ENCODE measurements around the gene VAV2. TPM values are rescaled to one million over a fixed set of nuclear protein-coding genes. Genes with fewer than 3 reads are reported as not detected.

Gene VAV2
- total RNA-seq, 1 experiment from 2014 or later: 3.5 TPM

DNA sequence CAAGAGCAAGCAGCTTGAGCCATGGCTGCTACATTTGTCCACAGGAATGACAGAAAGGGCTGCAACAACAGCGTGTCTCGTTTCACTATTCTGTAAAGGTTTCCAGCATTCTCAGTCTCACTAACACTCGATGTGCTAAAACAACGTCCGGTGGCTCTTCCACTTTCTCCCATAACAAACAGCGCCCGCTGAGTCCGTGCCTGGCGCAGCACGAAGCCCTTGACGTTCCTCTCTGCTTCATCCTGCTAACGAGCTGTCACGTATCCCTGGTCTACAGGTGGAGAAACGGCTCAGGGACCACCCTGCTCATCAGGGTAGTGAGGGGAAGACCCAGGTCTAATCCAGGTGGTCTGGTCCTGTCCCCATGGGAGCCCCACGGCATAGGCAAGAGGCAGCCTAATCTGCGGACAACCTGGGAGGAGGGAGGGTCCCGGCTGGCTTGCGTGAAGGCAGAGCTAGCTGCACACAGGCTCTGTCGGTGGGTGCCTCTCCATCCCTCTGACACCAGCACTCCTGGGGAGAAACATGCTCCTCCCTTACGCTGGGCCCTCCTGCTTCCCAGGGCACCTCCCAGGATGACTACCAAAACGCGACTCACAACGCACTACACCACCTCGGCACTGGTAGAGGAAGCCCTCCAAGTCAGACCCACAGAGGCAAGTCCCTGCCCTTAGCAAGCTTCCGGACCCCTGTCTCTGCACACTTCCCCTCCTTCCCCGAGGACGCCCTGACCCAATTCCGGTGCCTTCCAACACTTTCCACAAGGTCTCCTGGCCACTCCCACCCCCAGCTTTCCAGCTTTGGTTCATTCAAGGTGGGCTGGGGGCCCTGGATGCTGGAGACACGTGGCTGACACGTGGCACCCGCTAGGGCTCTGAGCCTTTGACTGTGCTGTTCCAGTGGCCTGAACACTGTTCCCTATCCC is 43.3 kb downstream of the VAV2 start:
- Histone ChIP-seq H3K9me2 (replicated peaks; ENCODE audit: insufficient read depth, low read length) (no peaks in the 10 kb centered on the region), H3K4me3 (ENCODE audit: low read length) (no peak overlapping the region), H3K4me1 (ENCODE audit: low read length) (peaks cover 33% of the 10 kb centered on the region), H3K9ac (ENCODE audit: low read length) (no peak overlapping the region), H3K79me2 (ENCODE audit: low read length) (no peaks in the 10 kb centered on the region), H2AFZ (ENCODE audit: low read length) (no peak overlapping the region), H3K27me3 (ENCODE audit: low read length) (no peaks in the 10 kb centered on the region), H3K4me2 (ENCODE audit: low read depth, low read length, poor library complexity, severe bottlenecking) (no peak overlapping the region), H3K27ac (ENCODE audit: low read length) (no peak overlapping the region), H4K20me1 (ENCODE audit: insufficient read depth, low read depth, low read length) (peaks cover 42% of the 10 kb centered on the region), H3K9me3 (ENCODE audit: low read length) (no peaks in the 10 kb centered on the region), H3K36me3 (ENCODE audit: insufficient read depth, low read length) (no peaks in the 10 kb centered on the region)
- no peak for DNase-seq

- Histone ChIP-seq H3K36me3 (ENCODE audit: insufficient read depth, low read length) (no peaks in the 10 kb centered on the region), H3K9me2 (replicated peaks; ENCODE audit: insufficient read depth, low read length) (no peaks in the 10 kb centered on the region), H3K27me3 (ENCODE audit: low read length) (no peaks in the 10 kb centered on the region), H4K20me1 (ENCODE audit: insufficient read depth, low read depth, low read length) (peaks cover 39% of the 10 kb centered on the region), H3K79me2 (ENCODE audit: low read length) (no peaks in the 10 kb centered on the region), H3K4me1 (ENCODE audit: low read length) (peaks cover 33% of the 10 kb centered on the region), H3K9me3 (ENCODE audit: low read length) (no peaks in the 10 kb centered on the region), H2AFZ (ENCODE audit: low read length) (no peak overlapping the region), H3K27ac (ENCODE audit: low read length) (no peak overlapping the region), H3K4me2 (ENCODE audit: low read depth, low read length, poor library complexity, severe bottlenecking) (no peak overlapping the region), H3K4me3 (ENCODE audit: low read length) (no peak overlapping the region), H3K9ac (ENCODE audit: low read length) (no peak overlapping the region)
- DNase-seq: no peak
These were observed 44.0 kb downstream of the VAV2 start for GRCh38 chr9:133948131-133948530.

DNA sequence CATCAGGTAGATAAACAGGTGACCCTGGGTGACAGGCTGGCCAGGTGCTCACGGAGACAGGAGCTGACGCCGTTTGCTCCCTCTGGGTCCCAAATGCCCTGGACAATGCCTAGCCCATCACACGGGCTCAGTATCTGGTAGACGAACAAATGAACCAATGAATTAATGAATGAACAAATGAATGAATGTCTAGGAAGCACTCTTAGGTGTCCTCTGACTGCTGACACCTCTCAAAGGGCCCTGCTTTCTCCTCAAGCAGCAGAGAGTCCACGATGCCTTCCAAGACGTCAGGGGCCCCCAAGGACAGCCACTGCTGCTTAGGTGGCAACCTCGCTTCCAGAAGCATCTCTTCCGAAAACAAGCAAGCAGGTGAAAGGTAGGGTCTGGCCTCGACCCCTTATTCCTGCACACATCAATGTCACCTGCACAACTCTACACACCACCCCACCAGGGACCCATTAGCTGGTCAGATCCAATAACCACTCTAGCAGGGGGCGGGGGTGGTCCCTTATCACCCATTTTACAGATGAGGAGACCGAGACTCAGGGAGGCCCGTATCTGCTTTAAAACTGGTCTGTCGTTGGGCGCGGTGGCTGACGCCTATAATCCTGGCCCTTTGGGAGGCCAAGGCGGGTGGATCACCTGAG is 45.2 kb downstream of the VAV2 start:
- Histone ChIP-seq H4K20me1 (ENCODE audit: insufficient read depth, low read depth, low read length) (peaks cover 47% of the 10 kb centered on the region), H3K4me1 (ENCODE audit: low read length) (peaks cover 33% of the 10 kb centered on the region)

DNA sequence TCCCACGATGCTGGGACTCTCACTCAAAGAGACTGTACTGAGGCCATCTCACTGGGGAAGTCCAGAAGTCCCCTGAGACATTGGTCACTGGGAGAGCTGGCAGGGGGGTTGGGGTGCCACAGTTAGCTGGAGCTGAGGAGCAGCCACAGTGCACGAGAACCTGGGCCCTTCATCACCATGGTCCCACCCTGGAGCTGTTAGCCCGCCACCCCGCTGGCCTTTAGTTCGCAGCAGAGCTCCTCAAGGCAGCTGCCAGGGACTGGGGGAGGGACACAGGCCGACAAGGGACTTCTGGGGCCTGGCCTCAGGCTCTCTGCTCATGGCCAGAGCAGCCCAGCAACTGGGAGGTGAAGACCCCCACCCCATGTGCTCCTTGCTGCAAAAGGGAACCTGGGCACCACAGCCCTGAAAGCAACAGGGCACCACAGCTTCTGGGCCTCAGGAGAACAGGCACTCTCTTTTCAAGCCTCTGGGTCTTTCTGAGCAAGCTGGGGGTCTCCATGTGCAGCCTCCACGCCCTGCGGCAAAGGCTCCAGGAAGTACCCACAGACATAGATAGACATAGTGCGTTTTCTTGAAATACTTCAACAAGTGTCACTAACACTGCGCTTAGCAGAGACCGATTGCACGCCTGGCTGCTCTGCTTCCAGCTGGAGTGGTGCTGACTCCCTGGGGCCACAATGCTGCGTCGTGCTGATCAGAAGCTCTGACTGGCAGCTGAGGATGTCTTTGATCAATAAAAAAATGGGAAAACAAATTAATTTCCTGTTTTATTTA is 46.0 kb downstream of the VAV2 start:
- no peaks in the 10 kb centered on the region for H3K79me2 ChIP-seq (ENCODE audit: low read length)
- H3K9me3 ChIP-seq (ENCODE audit: low read length): no peaks in the 10 kb centered on the region
- no peaks in the 10 kb centered on the region for H3K27me3 ChIP-seq (ENCODE audit: low read length)
- H3K4me1 ChIP-seq (ENCODE audit: low read length): peaks cover 33% of the 10 kb centered on the region
- H3K9ac ChIP-seq (ENCODE audit: low read length): peak overlapping the region; percentile 58
- H3K9me2 ChIP-seq (replicated peaks; ENCODE audit: insufficient read depth, low read length): no peaks in the 10 kb centered on the region
- H3K4me3 ChIP-seq (ENCODE audit: low read length): peak overlapping the region; percentile 55
- peak; percentile 93 for DNase-seq
- peak overlapping the region; percentile 77 for H3K4me2 ChIP-seq (ENCODE audit: low read depth, low read length, poor library complexity, severe bottlenecking)
- peaks cover 43% of the 10 kb centered on the region for H4K20me1 ChIP-seq (ENCODE audit: insufficient read depth, low read depth, low read length)
- no peaks in the 10 kb centered on the region for H3K36me3 ChIP-seq (ENCODE audit: insufficient read depth, low read length)
- no peak overlapping the region for H2AFZ ChIP-seq (ENCODE audit: low read length)
- H3K27ac ChIP-seq (ENCODE audit: low read length): peak overlapping the region; percentile 85

More for the DNA sequence above, 45.2 kb downstream of the VAV2 start:
- no peaks in the 10 kb centered on the region for H3K79me2 ChIP-seq (ENCODE audit: low read length)
- H3K9ac ChIP-seq (ENCODE audit: low read length): no peak overlapping the region
- no peak for DNase-seq
- H3K36me3 ChIP-seq (ENCODE audit: insufficient read depth, low read length): no peaks in the 10 kb centered on the region
- H2AFZ ChIP-seq (ENCODE audit: low read length): no peak overlapping the region
- peak overlapping the region; percentile 85 for H3K27ac ChIP-seq (ENCODE audit: low read length)
- no peaks in the 10 kb centered on the region for H3K9me3 ChIP-seq (ENCODE audit: low read length)
- H3K9me2 ChIP-seq (replicated peaks; ENCODE audit: insufficient read depth, low read length): no peaks in the 10 kb centered on the region
- peak overlapping the region; percentile 55; the same call in 1 of the 2 replicates for H3K4me3 ChIP-seq (ENCODE audit: low read length)
- peak overlapping the region; percentile 77 for H3K4me2 ChIP-seq (ENCODE audit: low read depth, low read length, poor library complexity, severe bottlenecking)
- no peaks in the 10 kb centered on the region for H3K27me3 ChIP-seq (ENCODE audit: low read length)

- Histone ChIP-seq H3K4me2 (ENCODE audit: low read depth, low read length, poor library complexity, severe bottlenecking) (peak overlapping the region; percentile 77), H3K9me2 (replicated peaks; ENCODE audit: insufficient read depth, low read length) (no peaks in the 10 kb centered on the region), H3K9ac (ENCODE audit: low read length) (peak overlapping the region; percentile 58), H3K27me3 (ENCODE audit: low read length) (no peaks in the 10 kb centered on the region), H3K27ac (ENCODE audit: low read length) (peak overlapping the region; percentile 85; the same call in 1 of the 2 replicates), H4K20me1 (ENCODE audit: insufficient read depth, low read depth, low read length) (peaks cover 43% of the 10 kb centered on the region), H3K4me3 (ENCODE audit: low read length) (peak overlapping the region; percentile 55; the same call in 1 of the 2 replicates), H3K9me3 (ENCODE audit: low read length) (no peaks in the 10 kb centered on the region), H3K36me3 (ENCODE audit: insufficient read depth, low read length) (no peaks in the 10 kb centered on the region), H2AFZ (ENCODE audit: low read length) (no peak overlapping the region), H3K79me2 (ENCODE audit: low read length) (no peaks in the 10 kb centered on the region), H3K4me1 (ENCODE audit: low read length) (peaks cover 33% of the 10 kb centered on the region)
- peak; percentile 79 for DNase-seq
These were observed 46.7 kb downstream of the VAV2 start for GRCh38 chr9:133945314-133945975.

DNA sequence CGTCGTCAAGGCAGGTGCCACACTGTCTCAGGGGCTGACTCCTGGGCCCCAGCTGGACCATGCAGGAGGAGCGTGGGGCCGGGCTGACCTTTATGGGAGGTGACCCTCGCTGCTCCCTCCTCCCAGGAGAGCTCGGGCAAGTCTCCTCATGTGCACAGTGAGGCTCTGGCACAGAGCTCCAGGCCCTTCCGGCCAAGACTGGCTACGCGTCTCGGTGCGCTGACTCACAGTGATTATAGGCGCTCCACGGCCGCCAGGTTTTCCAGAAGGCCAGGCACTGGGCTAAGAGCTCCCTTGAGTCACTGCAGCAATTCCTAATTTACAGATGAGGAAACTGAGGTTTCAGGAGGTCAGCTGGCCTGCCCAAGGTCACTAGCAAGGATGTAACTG is 47.4 kb downstream of the VAV2 start:
- H3K9ac ChIP-seq (ENCODE audit: low read length): no peak overlapping the region

GRCh38 chr9:133943781-133944745 is 48.1 kb downstream of the VAV2 start:
- H3K36me3 ChIP-seq (ENCODE audit: insufficient read depth, low read length): no peaks in the 10 kb centered on the region
- H3K27ac ChIP-seq (ENCODE audit: low read length): no peak overlapping the region
- no peak for DNase-seq
- H3K9me3 ChIP-seq (ENCODE audit: low read length): no peaks in the 10 kb centered on the region
- H2AFZ ChIP-seq (ENCODE audit: low read length): no peak overlapping the region
- H3K4me1 ChIP-seq (ENCODE audit: low read length): peaks cover 33% of the 10 kb centered on the region
- H3K4me3 ChIP-seq (ENCODE audit: low read length): no peak overlapping the region
- no peak overlapping the region for H3K4me2 ChIP-seq (ENCODE audit: low read depth, low read length, poor library complexity, severe bottlenecking)
- no peaks in the 10 kb centered on the region for H3K79me2 ChIP-seq (ENCODE audit: low read length)
- H3K9ac ChIP-seq (ENCODE audit: low read length): no peak overlapping the region
- H3K9me2 ChIP-seq (replicated peaks; ENCODE audit: insufficient read depth, low read length): no peaks in the 10 kb centered on the region
- H4K20me1 ChIP-seq (ENCODE audit: insufficient read depth, low read depth, low read length): peaks cover 42% of the 10 kb centered on the region
- H3K27me3 ChIP-seq (ENCODE audit: low read length): no peaks in the 10 kb centered on the region

More for the DNA sequence above, 47.4 kb downstream of the VAV2 start:
- DNase-seq: no peak
- Histone ChIP-seq H3K9me3 (ENCODE audit: low read length) (no peaks in the 10 kb centered on the region), H3K79me2 (ENCODE audit: low read length) (no peaks in the 10 kb centered on the region), H3K4me3 (ENCODE audit: low read length) (no peak overlapping the region), H3K27me3 (ENCODE audit: low read length) (no peaks in the 10 kb centered on the region), H3K4me2 (ENCODE audit: low read depth, low read length, poor library complexity, severe bottlenecking) (peak overlapping the region; percentile 77), H3K36me3 (ENCODE audit: insufficient read depth, low read length) (no peaks in the 10 kb centered on the region), H3K9me2 (replicated peaks; ENCODE audit: insufficient read depth, low read length) (no peaks in the 10 kb centered on the region), H2AFZ (ENCODE audit: low read length) (no peak overlapping the region), H3K27ac (ENCODE audit: low read length) (no peak overlapping the region), H4K20me1 (ENCODE audit: insufficient read depth, low read depth, low read length) (peaks cover 42% of the 10 kb centered on the region), H3K4me1 (ENCODE audit: low read length) (peaks cover 33% of the 10 kb centered on the region)

Measured in Karpas-422 (cell line).